Posterior vena cava (tissue), 2 donors: ENCODE results near the gene CLEC4F. TPM values are rescaled to one million over a fixed set of nuclear protein-coding genes. Genes with fewer than 3 reads are reported as not detected.

Source experiments
- DNase-seq: peaks from one replicate; pipeline ENCODE4 v3.0.0-alpha.2; 2020; ENCODE audit warnings: low spot score
- intact Hi-C, 2 donors: fragments of 100-400 bp; cut with DNase I; formaldehyde crosslinking; loops; one replicate each; pipeline versions ENCODE4 v1.14.1 to v1.14.2; 2022 to 2023
- total RNA-seq, 2 donors: library from RNA; stranded (reverse); fragmentation: NEBNext Ultra II Directional; extraction: Animal tissue kit (Norgen Biotek cat#: 25700); gene quantifications; one replicate each; pipeline ENCODE4 v1.2.1, GENCODE V29; 2021
- donor health status: DM: yes; HTN: yes; CAD: no.
- donor health status: DM: yes; HTN: yes; CAD: no.

CLEC4F gene
- total RNA-seq, 2 donors from 2014 or later: 0.29 to 0.32 TPM

GRCh38 chr2:70767079-70767698, 53.2 kb downstream of the CLEC4F start:
- intact Hi-C loops: no loop called here
- DNase-seq: no peak

GRCh38 chr2:70766357-70767078, 53.9 kb downstream of the CLEC4F start:
- intact Hi-C loops: no loop called here
- no peak for DNase-seq

- intact Hi-C loops: no loop called here
Observed at GRCh38 chr2:70765507-70765906, 54.9 kb downstream of the CLEC4F start.

GRCh38 chr2:70759446-70759845, 61.0 kb downstream of the CLEC4F start:
- intact Hi-C loops: no loop called here

More at GRCh38 chr2:70765507-70765906, 54.9 kb downstream of the CLEC4F start:
- DNase-seq: no peak

More at GRCh38 chr2:70759446-70759845, 61.0 kb downstream of the CLEC4F start:
- DNase-seq: no peak

Other genes with a start within 250 kb of the CLEC4F start
- gene ADD2, start 52.4 kb downstream of the CLEC4F start, total RNA-seq: 1 to 10 TPM; 3.0 to 5.2 TPM
- not detected for gene FIGLA, start 30.0 kb downstream of the CLEC4F start, total RNA-seq
- gene CD207, start 15.2 kb upstream of the CLEC4F start, total RNA-seq: under 1 TPM in 1 of 2 donors, not detected in 1; 0.42 TPM
- 1 to 10 TPM in 1 of 2 donors, under 1 TPM in 1; 0.57 to 1.4 TPM for gene VAX2, start 80.0 kb upstream of the CLEC4F start, total RNA-seq
- 1 to 10 TPM in 1 of 2 donors, under 1 TPM in 1; 0.48 to 1.4 TPM for gene ATP6V1B1, start 115.3 kb upstream of the CLEC4F start, total RNA-seq
- 1 to 10 TPM; 1.4 to 2.3 TPM for gene ANKRD53, start 158.0 kb upstream of the CLEC4F start, total RNA-seq
- 10 to 100 TPM; 44.3 to 50.4 TPM for gene TEX261, start 174.3 kb upstream of the CLEC4F start, total RNA-seq
- gene NAGK, start 248.0 kb upstream of the CLEC4F start, total RNA-seq: 10 to 100 TPM; 89.5 to 90.9 TPM